Measurements from ENCODE around the gene SFSWAP.

Gene SFSWAP

DNA sequence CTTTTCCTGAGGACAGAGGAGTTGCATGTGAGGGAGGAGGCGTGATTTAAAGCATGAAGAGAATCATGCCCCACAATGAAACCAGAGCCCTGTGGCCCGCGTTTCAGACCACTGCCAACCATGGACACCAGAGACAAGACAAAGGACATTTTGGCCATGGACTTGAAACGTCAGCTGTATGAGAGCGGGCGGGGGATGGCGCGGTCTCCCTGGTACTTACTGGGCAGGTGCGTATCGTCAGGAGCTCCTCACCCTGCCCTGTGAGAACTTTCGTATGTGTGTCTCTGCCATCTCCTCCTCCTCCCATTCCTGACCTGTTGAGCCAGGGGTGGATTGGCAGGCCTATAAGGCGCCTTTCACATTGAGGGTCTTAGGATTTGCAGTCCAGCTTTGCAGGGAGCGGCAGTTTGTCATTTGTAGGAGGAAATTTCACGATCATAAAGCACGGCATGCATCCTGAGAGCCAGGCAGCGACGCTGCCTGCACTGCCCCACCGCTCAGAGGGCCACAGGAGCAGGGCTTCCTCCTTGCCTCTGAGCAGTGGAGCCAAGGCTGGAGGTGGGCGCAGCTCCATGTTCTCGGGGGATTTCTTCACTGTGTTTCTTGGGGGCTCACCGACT, 22.2 kb downstream of the SFSWAP start (continued):
- TF ChIP-seq ZNF8 (CRISPR knock-in tag; IDR thresholded peaks at IDR 0.05) (no peak), ZC3H10 (CRISPR knock-in tag; IDR thresholded peaks at IDR 0.05) (no peak)

DNA sequence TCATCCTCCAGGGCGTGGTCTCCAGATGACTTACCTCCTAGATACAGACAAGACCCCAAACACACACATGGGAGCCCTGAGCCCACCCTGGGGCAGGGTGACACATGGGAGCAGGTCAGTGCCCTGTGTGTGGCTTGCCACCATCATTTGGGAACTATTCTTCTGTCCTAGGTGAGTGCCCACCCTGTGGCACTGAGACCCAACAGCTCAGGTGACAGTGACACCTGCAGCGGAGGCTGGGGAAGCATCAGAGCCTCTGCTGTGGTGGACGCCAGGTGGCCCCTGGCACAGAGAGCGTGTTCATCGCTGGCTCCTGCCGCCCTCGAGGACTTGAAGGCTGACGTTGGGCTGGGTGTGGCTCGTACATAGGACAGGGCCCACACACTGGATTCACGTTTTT, 23.0 kb downstream of the SFSWAP start:
- ATAC-seq = no peak
- TF ChIP-seq ARNTL (CRISPR knock-in tag; IDR thresholded peaks at IDR 0.05; ENCODE audit: borderline replicate concordance, low read depth) = no peak
- no peak for TF ChIP-seq CREB5 (CRISPR knock-in tag; IDR thresholded peaks at IDR 0.05; ENCODE audit: low read depth)
- TF ChIP-seq ZNF565 (CRISPR knock-in tag; conservative IDR thresholded peaks at IDR 0.05; ENCODE audit: low read depth) = no peak
- TF ChIP-seq CSRNP3 (CRISPR knock-in tag; IDR thresholded peaks at IDR 0.05) = no peak

- TF ChIP-seq ESRRG (CRISPR knock-in tag; IDR thresholded peaks at IDR 0.05) = no peak
- no peak for TF ChIP-seq ZNF8 (CRISPR knock-in tag; IDR thresholded peaks at IDR 0.05)
- TF ChIP-seq TOX (CRISPR knock-in tag; IDR thresholded peaks at IDR 0.05; ENCODE audit: borderline replicate concordance) = no peak
- TF ChIP-seq OSR1 (CRISPR knock-in tag; IDR thresholded peaks at IDR 0.05) = no peak
- TF ChIP-seq ISL1 (CRISPR knock-in tag; IDR thresholded peaks at IDR 0.05) = no peak
- no peak for TF ChIP-seq ZNF70 (CRISPR knock-in tag; IDR thresholded peaks at IDR 0.05)
- no peak for TF ChIP-seq ZNF565 (CRISPR knock-in tag; conservative IDR thresholded peaks at IDR 0.05; ENCODE audit: low read depth)
- TF ChIP-seq CSRNP3 (CRISPR knock-in tag; IDR thresholded peaks at IDR 0.05) = no peak
- no peak for TF ChIP-seq TSHZ2 (CRISPR knock-in tag; IDR thresholded peaks at IDR 0.05)
- TF ChIP-seq RARB (CRISPR knock-in tag; IDR thresholded peaks at IDR 0.05) = no peak
- no peak for TF ChIP-seq TCF4 (CRISPR knock-in tag; IDR thresholded peaks at IDR 0.05; ENCODE audit: borderline replicate concordance)
- no peak for TF ChIP-seq PPARA (CRISPR knock-in tag; IDR thresholded peaks at IDR 0.05; ENCODE audit: borderline replicate concordance)
- TF ChIP-seq ZFP3 (CRISPR knock-in tag; IDR thresholded peaks at IDR 0.05) = no peak
- no peak for TF ChIP-seq CREB5 (CRISPR knock-in tag; IDR thresholded peaks at IDR 0.05; ENCODE audit: low read depth)
- no peak for TF ChIP-seq CSDC2 (CRISPR knock-in tag; IDR thresholded peaks at IDR 0.05)
- no peak for TF ChIP-seq ZFP30 (CRISPR knock-in tag; IDR thresholded peaks at IDR 0.05)
- TF ChIP-seq, protein P1, sequence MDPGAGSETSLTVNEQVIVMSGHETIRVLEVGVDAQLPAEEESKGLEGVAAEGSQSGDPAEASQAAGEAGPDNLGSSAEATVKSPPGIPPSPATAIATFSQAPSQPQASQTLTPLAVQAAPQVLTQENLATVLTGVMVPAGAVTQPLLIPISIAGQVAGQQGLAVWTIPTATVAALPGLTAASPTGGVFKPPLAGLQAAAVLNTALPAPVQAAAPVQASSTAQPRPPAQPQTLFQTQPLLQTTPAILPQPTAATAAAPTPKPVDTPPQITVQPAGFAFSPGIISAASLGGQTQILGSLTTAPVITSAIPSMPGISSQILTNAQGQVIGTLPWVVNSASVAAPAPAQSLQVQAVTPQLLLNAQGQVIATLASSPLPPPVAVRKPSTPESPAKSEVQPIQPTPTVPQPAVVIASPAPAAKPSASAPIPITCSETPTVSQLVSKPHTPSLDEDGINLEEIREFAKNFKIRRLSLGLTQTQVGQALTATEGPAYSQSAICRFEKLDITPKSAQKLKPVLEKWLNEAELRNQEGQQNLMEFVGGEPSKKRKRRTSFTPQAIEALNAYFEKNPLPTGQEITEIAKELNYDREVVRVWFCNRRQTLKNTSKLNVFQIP (CRISPR knock-in tag; IDR thresholded peaks at IDR 0.05; ENCODE audit: borderline replicate concordance, low read depth) = no peak
- no peak for TF ChIP-seq SNAI2 (CRISPR knock-in tag; IDR thresholded peaks at IDR 0.05)
- TF ChIP-seq GLIS3 (CRISPR knock-in tag; IDR thresholded peaks at IDR 0.05) = no peak
- no peak for ATAC-seq
Measured at GRCh38 chr12:131734336-131735152, 23.7 kb downstream of the SFSWAP start.

Measured in SK-N-SH treated with all-trans-retinoic acid at 6 μM for 48 hours (cell line).